ENCODE results near the gene PCDH9. TPM values are rescaled to one million over a fixed set of nuclear protein-coding genes. Genes with fewer than 3 reads are reported as not detected.

Gene PCDH9
- total and polyA plus RNA-seq, 2 experiments from 2014 or later = 0.31 to 0.52 TPM

- no peak for TF ChIP-seq ETS1 (IDR thresholded peaks at IDR 0.05)
- no peak for TF ChIP-seq REST (IDR thresholded peaks at IDR 0.05; ENCODE audit: unreplicated experiment)
- no peak for TF ChIP-seq JUNB (IDR thresholded peaks at IDR 0.05; ENCODE audit: unreplicated experiment)
- no peak for TF ChIP-seq EZH2 (IDR thresholded peaks at IDR 0.05; ENCODE audit: low read depth, unreplicated experiment)
- TF ChIP-seq NANOG (IDR thresholded peaks at IDR 0.05; ENCODE audit: borderline replicate concordance) = no peak
- TF ChIP-seq CTCF (conservative IDR thresholded peaks at IDR 0.05; ENCODE audit: low read depth in 2 of 2) = no peak
Observed at GRCh38 chr13:67273001-67273400, 42.9 kb upstream of the PCDH9 start (continued).

- H3K4me3 ChIP-seq = no peak overlapping the region
- H3K27ac Mint-ChIP-seq = no peak overlapping the region
- H3K4me1 Mint-ChIP-seq = peaks cover 6% of the 10 kb centered on the region; the same call in 1 of the 3 replicates
- H3K9me2 ChIP-seq (ENCODE audit: insufficient read depth) = peaks cover 9% of the 10 kb centered on the region
- H3K4me1 ChIP-seq (ENCODE audit: insufficient read depth) = 0 out of 2 replicates have a peak, but pooled peaks cover 2% of the 10 kb centered on the region
- H3K36me3 Mint-ChIP-seq (ENCODE audit: low read depth) = no peaks in the 10 kb centered on the region
- no peaks in the 10 kb centered on the region for H3F3A ChIP-seq (replicated peaks; ENCODE audit: low read depth)
- H3K27ac ChIP-seq (ENCODE audit: low read depth) = no peak overlapping the region
- H3K27me3 Mint-ChIP-seq (ENCODE audit: insufficient read depth, low read depth, poor library complexity) = peaks cover 2% of the 10 kb centered on the region
- no peaks in the 10 kb centered on the region for H3K27me3 ChIP-seq (ENCODE audit: insufficient read depth)
- H3K4me3 Mint-ChIP-seq = no peak overlapping the region
- no peaks in the 10 kb centered on the region for H4K20me1 ChIP-seq (replicated peaks; ENCODE audit: insufficient read depth)
- no peaks in the 10 kb centered on the region for H3K36me3 ChIP-seq (ENCODE audit: insufficient read depth)
- H3K79me2 ChIP-seq (replicated peaks; ENCODE audit: insufficient read depth) = no peaks in the 10 kb centered on the region
- DNase-seq (ENCODE audit: low spot score) (no peak), ATAC-seq (no peak)
- TF ChIP-seq NANOG (IDR thresholded peaks at IDR 0.05; ENCODE audit: borderline replicate concordance) (no peak), EZH2 (IDR thresholded peaks at IDR 0.05; ENCODE audit: low read depth, unreplicated experiment) (no peak), POLR2AphosphoS5 (IDR thresholded peaks at IDR 0.05; ENCODE audit: low read depth) (no peak), STAT1 (IDR thresholded peaks at IDR 0.05; ENCODE audit: unreplicated experiment) (no peak), ZNF331 (CRISPR knock-in tag; IDR thresholded peaks at IDR 0.05; ENCODE audit: low read depth) (no peak), EZH2phosphoT487 (IDR thresholded peaks at IDR 0.05; ENCODE audit: unreplicated experiment) (no peak), REST (IDR thresholded peaks at IDR 0.05; ENCODE audit: unreplicated experiment) (no peak), CTCF (conservative IDR thresholded peaks at IDR 0.05; ENCODE audit: low read depth in 2 of 2) (no peak), ETS1 (IDR thresholded peaks at IDR 0.05) (no peak)
- no peak overlapping the region for H2AFZ ChIP-seq
- no peaks in the 10 kb centered on the region for H3K9me3 Mint-ChIP-seq
- H3K4me2 ChIP-seq = no peak overlapping the region
Observed at GRCh38 chr13:67267136-67267535, 37.0 kb upstream of the PCDH9 start.

Measured in GM23338 (cell line).